ENCODE results near the gene TNS1. TPM values are rescaled to one million over a fixed set of nuclear protein-coding genes. Genes with fewer than 3 reads are reported as not detected.

TNS1 gene
- total and polyA plus RNA-seq, 2 donors = 8.3 to 21.3 TPM

GRCh38 chr2:217936952-217937351 lies 65.8 kb downstream of the TNS1 start:
- peaks cover 0 to 41% of the 10 kb centered on the region in 2 donors for H3K4me1 ChIP-seq (ENCODE audit: control insufficient read depth in 2 of 2, insufficient read depth in 2 of 2, low read length in 2 of 2)
- H3K36me3 ChIP-seq (ENCODE audit: control insufficient read depth in 2 of 2, insufficient read depth in 2 of 2, low read length in 1 of 2) = no peaks in the 10 kb centered on the region
- DNase-seq (ENCODE audit: low read depth in 6 of 9, low spot score in 9 of 9) = no peak
- H3K9me3 ChIP-seq (ENCODE audit: control insufficient read depth in 2 of 2, insufficient read depth in 1 of 2, low read length in 1 of 2) = peaks cover 0 to 4% of the 10 kb centered on the region in 2 donors
- H3K4me3 ChIP-seq (ENCODE audit: low read length in 2 of 2) = no peak overlapping the region
- no peak overlapping the region for H3K27ac ChIP-seq (ENCODE audit: low read depth in 1 of 2, low read length in 1 of 2)
- H3K27me3 ChIP-seq (ENCODE audit: control insufficient read depth in 2 of 2, insufficient read depth in 1 of 2, low read length in 1 of 2) = no peaks in the 10 kb centered on the region
- WGBS = 87% methylated on average over 10 of the region's 10 CpGs

DNA sequence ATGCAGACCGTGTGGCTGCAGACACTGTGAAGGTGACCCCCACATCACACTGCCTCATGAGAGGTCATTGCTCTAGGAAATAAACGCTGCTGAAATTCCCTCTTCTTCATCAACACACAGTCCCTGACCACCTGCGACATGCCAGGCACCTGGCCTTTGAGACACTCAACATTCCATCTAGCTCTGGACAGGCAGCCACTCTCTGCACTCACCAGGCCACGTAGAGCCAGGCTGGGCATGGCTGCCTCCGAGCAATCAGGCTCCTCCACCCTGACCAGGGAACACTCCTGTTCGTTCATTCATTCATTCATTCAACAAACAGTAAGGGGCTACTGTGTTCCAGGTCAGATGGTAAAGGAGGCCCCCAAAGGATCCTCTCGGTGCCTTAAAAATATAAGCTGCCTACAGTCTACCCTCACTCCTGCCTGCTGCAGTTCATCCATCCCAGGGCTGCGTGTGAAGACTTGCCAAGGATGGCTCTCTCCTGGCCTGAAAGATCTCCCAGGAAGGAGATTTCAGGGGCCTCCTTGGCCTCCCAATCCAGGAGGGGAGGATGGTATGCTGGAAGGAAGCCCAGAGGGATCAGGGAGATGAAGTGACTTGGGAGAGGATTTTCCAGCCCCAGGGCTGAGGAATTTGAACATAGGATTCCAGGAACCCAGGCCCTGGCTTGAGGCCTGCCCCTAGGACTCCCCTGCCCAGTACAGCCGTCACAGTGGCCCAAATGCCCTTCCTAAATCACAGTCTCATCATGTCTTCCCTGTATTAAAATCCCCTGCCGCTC lies 66.7 kb downstream of the TNS1 start:
- DNase-seq (ENCODE audit: low read depth in 6 of 9, low spot score in 9 of 9) = no peak
- no peaks in the 10 kb centered on the region for H3K36me3 ChIP-seq (ENCODE audit: control insufficient read depth in 2 of 2, insufficient read depth in 2 of 2, low read length in 1 of 2)
- no peak overlapping the region for H3K27ac ChIP-seq (ENCODE audit: low read depth in 1 of 2, low read length in 1 of 2)
- H3K27me3 ChIP-seq (ENCODE audit: control insufficient read depth in 2 of 2, insufficient read depth in 1 of 2, low read length in 1 of 2) = no peaks in the 10 kb centered on the region
- H3K9me3 ChIP-seq (ENCODE audit: control insufficient read depth in 2 of 2, insufficient read depth in 1 of 2, low read length in 1 of 2) = peaks cover 0 to under 1% of the 10 kb centered on the region in 2 donors
- H3K4me1 ChIP-seq (ENCODE audit: control insufficient read depth in 2 of 2, insufficient read depth in 2 of 2, low read length in 2 of 2) = peaks cover 0 to 38% of the 10 kb centered on the region in 2 donors
- H3K4me3 ChIP-seq (ENCODE audit: low read length in 2 of 2) = no peak overlapping the region
- WGBS = 92% methylated on average over 10 of the region's 10 CpGs

GRCh38 chr2:217935235-217935879 lies 67.4 kb downstream of the TNS1 start:
- Histone ChIP-seq H3K27me3 (ENCODE audit: control insufficient read depth in 2 of 2, insufficient read depth in 1 of 2, low read length in 1 of 2) (no peaks in the 10 kb centered on the region), H3K27ac (ENCODE audit: low read depth in 1 of 2, low read length in 1 of 2) (peak overlapping the region in 1 of 2 donors; percentile 64), H3K36me3 (ENCODE audit: control insufficient read depth in 2 of 2, insufficient read depth in 2 of 2, low read length in 1 of 2) (no peaks in the 10 kb centered on the region), H3K9me3 (ENCODE audit: control insufficient read depth in 2 of 2, insufficient read depth in 1 of 2, low read length in 1 of 2) (no peaks in the 10 kb centered on the region), H3K4me1 (ENCODE audit: control insufficient read depth in 2 of 2, insufficient read depth in 2 of 2, low read length in 2 of 2) (peaks cover 0 to 42% of the 10 kb centered on the region in 2 donors), H3K4me3 (ENCODE audit: low read length in 2 of 2) (no peak overlapping the region)
- 86% methylated on average over 7 of the region's 7 CpGs for WGBS
- DNase-seq (ENCODE audit: low read depth in 6 of 9, low spot score in 9 of 9) = no peak

DNA sequence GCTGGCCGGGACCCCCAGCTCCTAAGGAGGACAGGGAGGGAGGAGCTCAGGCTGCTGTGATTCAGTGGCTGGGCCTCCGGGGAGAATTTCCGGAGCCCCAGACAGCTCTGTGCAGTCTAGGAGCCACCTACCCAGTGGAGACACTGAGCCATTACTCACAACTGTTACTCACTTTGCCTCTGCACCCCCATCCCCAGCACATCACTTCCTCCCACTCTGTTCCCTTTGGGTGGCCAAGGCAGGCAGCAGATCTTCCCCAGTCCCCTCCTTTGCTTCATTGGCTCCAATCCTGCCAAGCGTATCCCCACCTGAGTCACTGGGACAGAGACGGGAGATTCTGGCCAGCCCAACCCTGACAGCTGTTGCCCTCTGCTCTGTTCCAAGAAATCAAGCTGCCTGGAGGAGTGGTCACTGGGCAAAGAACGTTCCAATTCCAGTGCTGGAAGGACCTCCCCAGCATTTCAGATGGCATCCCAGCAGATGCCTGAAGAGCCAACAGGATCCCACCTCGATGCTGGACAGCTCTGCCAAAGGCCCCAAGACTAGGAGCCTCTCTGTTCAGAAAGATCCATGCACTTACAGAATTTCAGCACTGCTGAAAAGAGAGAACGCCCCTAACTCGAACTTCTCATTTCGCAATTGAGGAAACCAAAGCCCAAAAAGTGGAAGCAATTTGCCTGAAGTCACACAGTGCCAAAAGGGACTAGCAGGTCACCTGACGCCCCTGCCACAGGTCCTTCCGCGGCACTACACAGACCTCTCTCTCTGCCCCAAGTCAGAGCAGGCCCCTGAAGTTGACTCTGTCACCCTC lies 68.3 kb downstream of the TNS1 start:
- peak in 1 of 9 donors; percentile 16 for DNase-seq (ENCODE audit: low read depth in 6 of 9, low spot score in 9 of 9)
- 33% methylated on average over 13 of the region's 13 CpGs for WGBS
- Histone ChIP-seq H3K27me3 (ENCODE audit: control insufficient read depth in 2 of 2, insufficient read depth in 1 of 2, low read length in 1 of 2) (no peaks in the 10 kb centered on the region), H3K4me1 (ENCODE audit: control insufficient read depth in 2 of 2, insufficient read depth in 2 of 2, low read length in 2 of 2) (peaks cover 0 to 45% of the 10 kb centered on the region in 2 donors), H3K36me3 (ENCODE audit: control insufficient read depth in 2 of 2, insufficient read depth in 2 of 2, low read length in 1 of 2) (no peaks in the 10 kb centered on the region), H3K9me3 (ENCODE audit: control insufficient read depth in 2 of 2, insufficient read depth in 1 of 2, low read length in 1 of 2) (no peaks in the 10 kb centered on the region), H3K4me3 (ENCODE audit: low read length in 2 of 2) (no peak overlapping the region), H3K27ac (ENCODE audit: low read depth in 1 of 2, low read length in 1 of 2) (peak overlapping the region in 1 of 2 donors; percentile 64)

DNA sequence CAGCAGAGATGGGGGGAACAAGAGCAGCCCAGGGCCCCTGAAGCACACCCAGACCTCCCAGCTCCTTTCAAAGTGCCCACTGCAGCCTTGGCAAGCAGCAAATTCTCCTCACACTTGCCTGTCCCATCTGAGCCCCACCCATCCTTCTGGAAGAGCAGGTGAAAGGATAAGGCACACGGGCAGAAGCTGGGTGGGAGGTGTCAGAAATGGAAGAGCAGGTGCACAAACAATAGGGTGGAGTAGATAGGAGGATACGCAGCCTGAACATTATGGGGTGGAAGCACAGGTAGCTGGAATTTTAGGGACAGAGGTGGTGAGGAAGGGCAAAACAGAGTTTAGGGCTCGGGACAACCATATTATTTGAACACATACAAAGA lies 69.2 kb downstream of the TNS1 start:
- WGBS = 94% methylated on average over 3 of the region's 3 CpGs
- H3K4me3 ChIP-seq (ENCODE audit: low read length in 2 of 2) = no peak overlapping the region
- no peaks in the 10 kb centered on the region for H3K36me3 ChIP-seq (ENCODE audit: control insufficient read depth in 2 of 2, insufficient read depth in 2 of 2, low read length in 1 of 2)
- peaks cover 0 to 52% of the 10 kb centered on the region in 2 donors for H3K4me1 ChIP-seq (ENCODE audit: control insufficient read depth in 2 of 2, insufficient read depth in 2 of 2, low read length in 2 of 2)
- H3K9me3 ChIP-seq (ENCODE audit: control insufficient read depth in 2 of 2, insufficient read depth in 1 of 2, low read length in 1 of 2) = no peaks in the 10 kb centered on the region
- H3K27me3 ChIP-seq (ENCODE audit: control insufficient read depth in 2 of 2, insufficient read depth in 1 of 2, low read length in 1 of 2) = no peaks in the 10 kb centered on the region
- DNase-seq (ENCODE audit: low read depth in 6 of 9, low spot score in 9 of 9) = no peak
- no peak overlapping the region for H3K27ac ChIP-seq (ENCODE audit: low read depth in 1 of 2, low read length in 1 of 2)

DNA sequence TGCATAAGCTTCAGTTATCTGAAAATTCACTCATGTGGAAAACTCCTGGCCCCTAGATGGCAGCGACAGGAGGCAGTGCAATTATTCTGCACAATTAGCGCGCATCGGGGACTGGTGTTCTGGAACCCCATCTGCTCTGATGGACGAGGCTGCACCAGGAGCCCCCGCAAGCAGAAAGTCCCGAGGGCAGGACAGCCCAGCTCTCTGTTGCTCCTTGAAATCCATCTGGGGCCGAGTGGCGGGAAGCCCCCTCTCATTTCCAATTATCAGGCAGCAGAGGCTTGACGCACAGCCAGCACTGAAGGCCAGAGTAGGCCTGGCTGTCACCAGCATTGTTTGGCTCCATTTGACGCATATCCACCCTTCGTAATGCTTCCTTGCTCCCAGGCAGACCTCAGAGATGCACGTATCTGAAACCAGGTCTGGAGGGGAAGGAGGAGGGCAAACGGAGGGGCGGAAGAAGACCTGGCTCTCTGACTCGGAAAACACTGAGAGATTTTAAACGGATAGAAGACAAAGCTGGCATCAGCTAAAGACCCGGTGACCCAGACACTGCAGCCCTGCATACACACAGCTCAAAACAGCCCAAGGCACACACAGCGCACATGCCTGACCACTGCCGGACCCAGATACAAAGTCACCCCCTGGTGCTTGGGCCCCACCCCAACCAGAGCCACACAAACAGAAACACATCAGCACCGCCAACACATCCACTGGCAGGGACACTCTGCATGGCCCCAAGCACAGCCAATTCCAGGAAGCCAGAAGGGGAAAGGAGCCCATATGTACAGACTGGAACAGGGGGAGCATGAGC lies 69.8 kb downstream of the TNS1 start:
- Histone ChIP-seq H3K27me3 (ENCODE audit: control insufficient read depth in 2 of 2, insufficient read depth in 1 of 2, low read length in 1 of 2) (no peaks in the 10 kb centered on the region), H3K4me1 (ENCODE audit: control insufficient read depth in 2 of 2, insufficient read depth in 2 of 2, low read length in 2 of 2) (peaks cover 0 to 56% of the 10 kb centered on the region in 2 donors), H3K36me3 (ENCODE audit: control insufficient read depth in 2 of 2, insufficient read depth in 2 of 2, low read length in 1 of 2) (no peaks in the 10 kb centered on the region), H3K9me3 (ENCODE audit: control insufficient read depth in 2 of 2, insufficient read depth in 1 of 2, low read length in 1 of 2) (no peaks in the 10 kb centered on the region), H3K4me3 (ENCODE audit: low read length in 2 of 2) (no peak overlapping the region), H3K27ac (ENCODE audit: low read depth in 1 of 2, low read length in 1 of 2) (peak overlapping the region in 1 of 2 donors; percentile 19)
- DNase-seq (ENCODE audit: low read depth in 6 of 9, low spot score in 9 of 9) = no peak
- WGBS = 91% methylated on average over 21 of the region's 21 CpGs

GRCh38 chr2:217931846-217932560 lies 70.8 kb downstream of the TNS1 start:
- no peaks in the 10 kb centered on the region for H3K9me3 ChIP-seq (ENCODE audit: control insufficient read depth in 2 of 2, insufficient read depth in 1 of 2, low read length in 1 of 2)
- H3K27me3 ChIP-seq (ENCODE audit: control insufficient read depth in 2 of 2, insufficient read depth in 1 of 2, low read length in 1 of 2) = no peaks in the 10 kb centered on the region
- 93% methylated on average over 6 of the region's 6 CpGs for WGBS
- no peak for DNase-seq (ENCODE audit: low read depth in 6 of 9, low spot score in 9 of 9)
- no peak overlapping the region for H3K4me3 ChIP-seq (ENCODE audit: low read length in 2 of 2)
- peaks cover 0 to 63% of the 10 kb centered on the region in 2 donors for H3K4me1 ChIP-seq (ENCODE audit: control insufficient read depth in 2 of 2, insufficient read depth in 2 of 2, low read length in 2 of 2)
- H3K36me3 ChIP-seq (ENCODE audit: control insufficient read depth in 2 of 2, insufficient read depth in 2 of 2, low read length in 1 of 2) = no peaks in the 10 kb centered on the region
- no peak overlapping the region for H3K27ac ChIP-seq (ENCODE audit: low read depth in 1 of 2, low read length in 1 of 2)

Data from thymus (tissue), 11 donors.